Cardiac fibroblast (primary cell): ENCODE results near the gene ADGRL3.

Experiments used
- DNase-seq, 2 donors: peaks; one replicate each; pipeline versions ENCODE4 v3.0.0 to v3.0.0-alpha.2; 2010; ENCODE audit warnings: low read depth in 2 of 2
- H3K4me3 ChIP-seq, 2 donors: replicated peaks in 1 of 2; 1 replicate in 1 of 2; 2 replicates in 1 of 2; pipeline ENCODE4 v1.5.1; 2011; ENCODE audit warnings: low read depth in 2 of 2, low read length in 2 of 2, mild to moderate bottlenecking in 2 of 2, moderate library complexity in 1 of 2
- TF ChIP-seq, protein P1 (sequence below): IDR thresholded peaks from one replicate; pipeline ENCODE4 v1.5.1; 2011; ENCODE audit warnings: low read depth, mild to moderate bottlenecking, low read length, inconsistent platforms

ADGRL3 gene

DNA sequence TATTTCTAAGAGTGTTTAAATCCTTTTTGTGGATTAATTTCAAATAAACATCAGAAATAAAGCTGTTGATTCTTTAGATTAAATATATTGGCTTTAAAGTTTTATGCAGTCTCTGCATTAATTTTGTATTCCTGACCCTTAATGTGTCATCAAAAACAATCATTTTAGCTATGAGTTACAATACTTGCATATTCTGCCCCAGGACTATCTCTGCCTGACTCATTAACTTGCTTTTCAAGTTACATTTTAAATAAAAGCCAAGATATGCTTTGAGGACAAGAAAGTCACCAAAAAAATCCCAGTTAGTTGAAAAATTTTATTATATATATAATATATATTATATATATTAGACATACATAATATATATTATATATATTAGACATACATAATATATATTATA, 208.7 kb downstream of the ADGRL3 start:
- no peak overlapping the region for H3K4me3 ChIP-seq
- TF ChIP-seq, protein P1, sequence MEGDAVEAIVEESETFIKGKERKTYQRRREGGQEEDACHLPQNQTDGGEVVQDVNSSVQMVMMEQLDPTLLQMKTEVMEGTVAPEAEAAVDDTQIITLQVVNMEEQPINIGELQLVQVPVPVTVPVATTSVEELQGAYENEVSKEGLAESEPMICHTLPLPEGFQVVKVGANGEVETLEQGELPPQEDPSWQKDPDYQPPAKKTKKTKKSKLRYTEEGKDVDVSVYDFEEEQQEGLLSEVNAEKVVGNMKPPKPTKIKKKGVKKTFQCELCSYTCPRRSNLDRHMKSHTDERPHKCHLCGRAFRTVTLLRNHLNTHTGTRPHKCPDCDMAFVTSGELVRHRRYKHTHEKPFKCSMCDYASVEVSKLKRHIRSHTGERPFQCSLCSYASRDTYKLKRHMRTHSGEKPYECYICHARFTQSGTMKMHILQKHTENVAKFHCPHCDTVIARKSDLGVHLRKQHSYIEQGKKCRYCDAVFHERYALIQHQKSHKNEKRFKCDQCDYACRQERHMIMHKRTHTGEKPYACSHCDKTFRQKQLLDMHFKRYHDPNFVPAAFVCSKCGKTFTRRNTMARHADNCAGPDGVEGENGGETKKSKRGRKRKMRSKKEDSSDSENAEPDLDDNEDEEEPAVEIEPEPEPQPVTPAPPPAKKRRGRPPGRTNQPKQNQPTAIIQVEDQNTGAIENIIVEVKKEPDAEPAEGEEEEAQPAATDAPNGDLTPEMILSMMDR, result no peak
- DNase-seq, result no peak

DNA sequence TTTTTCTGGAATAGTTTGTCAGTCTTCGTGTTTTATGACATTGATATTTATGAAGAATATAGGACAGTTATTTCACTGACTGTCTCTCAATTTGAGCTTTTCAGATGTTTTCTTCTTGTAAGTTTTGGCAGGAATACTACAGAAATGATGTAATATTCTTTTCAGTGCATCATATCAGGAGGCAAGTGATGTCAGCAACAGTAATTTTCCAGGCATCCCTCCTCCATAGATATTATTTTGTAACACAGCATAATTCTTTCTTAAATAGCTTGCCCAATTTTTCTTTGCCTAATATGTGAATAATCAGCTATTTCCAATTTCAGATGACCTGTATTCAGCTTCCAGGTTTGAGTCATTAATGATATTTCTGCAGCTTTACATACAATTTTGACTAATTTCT, 211.1 kb downstream of the ADGRL3 start:
- no peak overlapping the region for H3K4me3 ChIP-seq
- peak; percentile 31 to 49 for DNase-seq
- TF ChIP-seq, protein P1, result no peak

DNA sequence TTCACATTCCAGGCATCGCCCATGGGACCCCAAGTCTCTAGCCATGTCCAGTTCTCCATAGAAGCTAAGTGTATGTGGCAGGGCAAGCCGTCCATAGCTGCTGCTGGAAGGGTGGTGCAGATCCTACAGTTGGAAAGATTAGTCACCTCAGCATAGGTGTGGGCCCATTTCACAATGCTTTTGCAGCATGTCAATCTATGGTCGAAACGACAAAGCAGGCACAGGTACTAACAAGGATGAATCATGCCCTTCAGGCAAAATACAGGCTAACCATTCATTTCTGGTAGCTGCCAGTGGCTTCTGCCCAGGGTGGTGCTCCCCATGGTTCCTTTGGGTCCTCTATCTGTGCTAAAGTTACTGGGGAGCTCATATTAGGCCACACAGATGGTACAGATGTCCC, 225.2 kb downstream of the ADGRL3 start:
- TF ChIP-seq, protein P1, result no peak
- no peak overlapping the region for H3K4me3 ChIP-seq
- DNase-seq, result no peak

DNA sequence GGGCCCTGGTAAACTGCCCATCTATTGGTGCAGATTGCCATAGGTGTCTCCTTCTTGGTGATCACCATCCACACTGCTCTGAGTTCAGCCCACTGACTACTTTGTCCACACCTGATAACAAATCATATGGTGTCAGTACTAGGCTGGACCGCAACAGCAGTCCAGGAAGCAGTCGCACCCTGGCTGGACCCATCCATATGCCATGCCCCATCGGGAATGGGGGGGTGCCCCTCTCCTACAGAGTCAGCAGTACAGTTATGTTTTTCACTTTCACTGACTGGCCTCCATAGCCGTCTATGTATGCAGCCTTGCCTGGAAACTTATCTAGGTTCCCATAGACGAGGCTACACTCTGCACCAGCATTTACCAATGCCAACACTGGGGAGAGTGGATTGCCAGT, 226.1 kb downstream of the ADGRL3 start:
- H3K4me3 ChIP-seq, result no peak overlapping the region
- TF ChIP-seq, protein P1, result no peak
- no peak for DNase-seq

DNA sequence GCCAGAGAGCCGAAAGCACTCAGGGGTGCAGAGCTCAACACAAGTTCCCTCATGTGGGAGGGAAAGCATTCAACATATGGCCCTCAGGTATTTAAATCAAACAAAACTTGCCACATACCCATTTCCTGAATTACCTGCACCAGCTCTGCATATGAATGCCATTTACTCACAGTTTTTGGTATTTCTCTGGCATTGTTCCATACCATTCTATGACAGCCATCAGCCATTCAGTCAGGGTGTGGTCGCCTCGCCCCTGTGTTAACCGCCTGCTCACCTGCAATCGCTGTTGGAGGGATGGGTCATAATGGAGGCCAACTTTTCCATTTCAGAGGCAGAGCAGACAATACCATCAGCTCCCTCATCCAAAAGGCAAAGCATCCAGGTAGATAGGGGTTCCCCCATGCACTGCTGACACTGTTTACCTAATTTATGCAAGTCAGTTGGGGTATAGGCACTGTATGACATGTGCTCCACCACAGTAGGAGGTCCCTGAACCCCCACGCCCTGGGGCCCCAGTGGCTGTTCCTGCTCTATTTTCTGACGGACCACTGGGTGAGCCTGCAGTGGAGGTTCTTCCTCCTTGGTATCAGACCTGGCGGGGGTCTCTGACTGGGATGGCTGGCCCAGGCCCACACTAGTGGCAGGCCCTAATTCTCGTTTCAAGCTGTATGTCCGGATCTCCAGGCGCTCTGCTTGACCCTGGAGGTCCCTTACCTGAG, 227.1 kb downstream of the ADGRL3 start:
- no peak overlapping the region for H3K4me3 ChIP-seq
- no peak for DNase-seq
- TF ChIP-seq, protein P1, result no peak

DNA sequence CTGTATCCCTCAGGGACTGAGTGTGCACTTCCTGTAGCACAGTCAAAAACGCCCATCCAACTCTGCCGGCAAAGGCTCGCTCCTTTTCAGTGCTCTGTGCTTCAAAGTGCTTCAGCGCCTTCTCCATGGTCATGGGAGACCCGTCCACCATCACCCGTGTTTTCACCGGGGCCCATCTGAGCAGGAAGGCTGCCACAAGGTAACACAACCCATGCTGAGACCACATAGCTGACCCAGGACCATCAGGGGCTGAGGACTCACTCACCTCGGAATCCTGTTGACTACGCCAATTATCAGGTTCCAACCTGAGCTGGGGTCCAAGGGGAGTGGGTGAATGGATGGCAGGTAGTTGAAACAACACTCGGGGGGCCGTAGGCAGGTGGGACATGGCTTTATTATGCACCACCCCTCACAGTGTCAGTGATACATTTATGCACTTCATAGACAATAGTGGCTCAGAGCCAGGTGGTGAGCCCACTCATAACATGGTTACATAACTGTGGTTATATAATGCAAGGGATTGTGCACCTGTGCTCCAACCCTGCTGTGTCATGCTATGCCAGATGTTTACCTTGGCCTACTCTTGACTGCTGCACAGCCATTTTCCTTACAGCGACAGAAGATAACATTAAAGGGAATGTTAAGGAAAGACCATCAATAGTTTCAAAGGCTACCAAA, 227.8 kb downstream of the ADGRL3 start:
- no peak overlapping the region for H3K4me3 ChIP-seq
- DNase-seq, result peak in 1 of 2 donors; percentile 58
- TF ChIP-seq, protein P1, result no peak
